Measurements from ENCODE around the gene TUT7.

DNA sequence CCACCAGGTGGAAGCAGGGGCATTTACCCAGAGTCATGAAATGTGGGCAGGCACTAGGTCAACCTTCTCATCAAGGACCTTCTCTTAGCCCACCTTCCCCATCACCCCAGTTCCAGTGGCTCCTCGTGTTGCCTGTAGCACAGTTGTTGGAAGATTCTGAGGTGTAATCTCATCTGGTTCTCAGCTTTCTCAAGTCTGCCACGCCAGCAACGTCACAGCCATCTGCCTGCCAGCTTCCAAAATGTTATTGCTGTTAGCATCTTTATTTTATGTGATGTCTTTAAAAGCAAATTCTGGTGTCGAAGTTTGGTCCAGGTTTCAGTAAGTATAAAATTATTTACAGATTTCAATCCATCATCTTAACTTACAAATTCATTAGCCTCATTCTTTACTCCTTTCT is 105.5 kb downstream of the TUT7 start:
- TF ChIP-seq, protein P1, sequence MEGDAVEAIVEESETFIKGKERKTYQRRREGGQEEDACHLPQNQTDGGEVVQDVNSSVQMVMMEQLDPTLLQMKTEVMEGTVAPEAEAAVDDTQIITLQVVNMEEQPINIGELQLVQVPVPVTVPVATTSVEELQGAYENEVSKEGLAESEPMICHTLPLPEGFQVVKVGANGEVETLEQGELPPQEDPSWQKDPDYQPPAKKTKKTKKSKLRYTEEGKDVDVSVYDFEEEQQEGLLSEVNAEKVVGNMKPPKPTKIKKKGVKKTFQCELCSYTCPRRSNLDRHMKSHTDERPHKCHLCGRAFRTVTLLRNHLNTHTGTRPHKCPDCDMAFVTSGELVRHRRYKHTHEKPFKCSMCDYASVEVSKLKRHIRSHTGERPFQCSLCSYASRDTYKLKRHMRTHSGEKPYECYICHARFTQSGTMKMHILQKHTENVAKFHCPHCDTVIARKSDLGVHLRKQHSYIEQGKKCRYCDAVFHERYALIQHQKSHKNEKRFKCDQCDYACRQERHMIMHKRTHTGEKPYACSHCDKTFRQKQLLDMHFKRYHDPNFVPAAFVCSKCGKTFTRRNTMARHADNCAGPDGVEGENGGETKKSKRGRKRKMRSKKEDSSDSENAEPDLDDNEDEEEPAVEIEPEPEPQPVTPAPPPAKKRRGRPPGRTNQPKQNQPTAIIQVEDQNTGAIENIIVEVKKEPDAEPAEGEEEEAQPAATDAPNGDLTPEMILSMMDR (IDR thresholded peaks at IDR 0.05), result no peak
- TF ChIP-seq SIN3A (IDR thresholded peaks at IDR 0.05; ENCODE audit: borderline replicate concordance, insufficient read depth, low read depth, low read length), result no peak
